HFFc6 (cell line): ENCODE measurements around the gene BMP6. TPM values are rescaled to one million over a fixed set of nuclear protein-coding genes. Genes with fewer than 3 reads are reported as not detected.

Source experiments
- DNase-seq: peaks from one replicate; pipeline ENCODE4 v3.0.0-alpha.2; 2018
- H3K27ac Mint-ChIP-seq: 2 replicates; pipeline ENCODE4 v1.8.0; 2020; ENCODE audit warnings: mild to moderate bottlenecking, mixed read lengths
- H3K27me3 Mint-ChIP-seq: 2 replicates; pipeline ENCODE4 v1.8.0; 2021; ENCODE audit warnings: mild to moderate bottlenecking, moderate library complexity, mixed read lengths; ENCODE audit not compliant: insufficient read depth
- H3K36me3 Mint-ChIP-seq: 2 replicates; pipeline ENCODE4 v1.8.0; 2021; ENCODE audit warnings: low read depth, mixed read lengths
- H3K4me1 Mint-ChIP-seq: 2 replicates; pipeline ENCODE4 v1.8.0; 2020; ENCODE audit warnings: low read depth, mixed read lengths
- H3K4me3 Mint-ChIP-seq: 2 replicates; pipeline ENCODE4 v1.8.0; 2020; ENCODE audit warnings: mild to moderate bottlenecking, moderate library complexity, mixed read lengths
- H3K9me3 Mint-ChIP-seq: 2 replicates; pipeline ENCODE4 v1.8.0; 2020; ENCODE audit warnings: mild to moderate bottlenecking, mixed read lengths
- CTCF ChIP-seq: fragments of 200-600 bp; sonication (generic); IDR thresholded peaks from 2 replicates; pipeline ENCODE4 v1.5.0; 2021; ENCODE audit warnings: antibody characterized with exemption, mild to moderate bottlenecking
- total RNA-seq, 6 experiments: library from RNA; stranded (reverse); fragmentation: NEBNext Ultra II Directional; extraction: Animal tissue kit (Norgen Biotek cat#: 25700); gene quantifications; 2 replicates in 1 of 6; 3 replicates in 5 of 6; pipeline ENCODE4 v1.2.3, GENCODE V29; 2021

Gene BMP6
- total RNA-seq, 6 experiments from 2014 or later, result 0.05 to 0.43 (median 0.11) TPM; not detected in 1

GRCh38 chr6:7747901-7748504, 22.1 kb downstream of the BMP6 start:
- no peaks in the 10 kb centered on the region for H3K36me3 Mint-ChIP-seq
- H3K27me3 Mint-ChIP-seq, result peaks cover 26% of the 10 kb centered on the region
- H3K4me3 Mint-ChIP-seq, result no peak overlapping the region
- H3K9me3 Mint-ChIP-seq, result no peaks in the 10 kb centered on the region
- H3K4me1 Mint-ChIP-seq, result no peaks in the 10 kb centered on the region
- DNase-seq, result no peak
- TF ChIP-seq CTCF, result no peak
- no peak overlapping the region for H3K27ac Mint-ChIP-seq

GRCh38 chr6:7749478-7749877, 23.6 kb downstream of the BMP6 start:
- Mint-ChIP-seq H3K27ac (no peak overlapping the region), H3K4me3 (no peak overlapping the region), H3K36me3 (no peaks in the 10 kb centered on the region), H3K27me3 (peaks cover 23% of the 10 kb centered on the region), H3K9me3 (no peaks in the 10 kb centered on the region), H3K4me1 (no peaks in the 10 kb centered on the region)
- no peak for TF ChIP-seq CTCF
- DNase-seq, result no peak

GRCh38 chr6:7750197-7750596, 24.3 kb downstream of the BMP6 start:
- peaks cover 27% of the 10 kb centered on the region for H3K27me3 Mint-ChIP-seq

GRCh38 chr6:7758456-7758855, 32.6 kb downstream of the BMP6 start:
- H3K27ac Mint-ChIP-seq, result no peak overlapping the region
- no peak for TF ChIP-seq CTCF

More at GRCh38 chr6:7750197-7750596, 24.3 kb downstream of the BMP6 start:
- TF ChIP-seq CTCF, result no peak
- Mint-ChIP-seq H3K9me3 (no peaks in the 10 kb centered on the region), H3K27ac (no peak overlapping the region), H3K36me3 (no peaks in the 10 kb centered on the region), H3K4me1 (no peaks in the 10 kb centered on the region), H3K4me3 (no peak overlapping the region)
- no peak for DNase-seq

GRCh38 chr6:7759320-7759719, 33.4 kb downstream of the BMP6 start:
- DNase-seq, result no peak
- H3K27me3 Mint-ChIP-seq, result peaks cover 42% of the 10 kb centered on the region
- no peaks in the 10 kb centered on the region; the same call in 1 of the 2 replicates for H3K9me3 Mint-ChIP-seq
- no peak for TF ChIP-seq CTCF
- H3K27ac Mint-ChIP-seq, result no peak overlapping the region
- H3K36me3 Mint-ChIP-seq, result no peaks in the 10 kb centered on the region
- no peak overlapping the region for H3K4me3 Mint-ChIP-seq
- peaks cover 15% of the 10 kb centered on the region for H3K4me1 Mint-ChIP-seq

More at GRCh38 chr6:7758456-7758855, 32.6 kb downstream of the BMP6 start:
- Mint-ChIP-seq H3K9me3 (no peaks in the 10 kb centered on the region; the same call in 1 of the 2 replicates), H3K4me3 (no peak overlapping the region), H3K36me3 (no peaks in the 10 kb centered on the region), H3K4me1 (peaks cover 15% of the 10 kb centered on the region), H3K27me3 (peaks cover 36% of the 10 kb centered on the region)
- peak; percentile 66 for DNase-seq
